ENCODE results near the gene PPP4R3B.

PPP4R3B gene

DNA sequence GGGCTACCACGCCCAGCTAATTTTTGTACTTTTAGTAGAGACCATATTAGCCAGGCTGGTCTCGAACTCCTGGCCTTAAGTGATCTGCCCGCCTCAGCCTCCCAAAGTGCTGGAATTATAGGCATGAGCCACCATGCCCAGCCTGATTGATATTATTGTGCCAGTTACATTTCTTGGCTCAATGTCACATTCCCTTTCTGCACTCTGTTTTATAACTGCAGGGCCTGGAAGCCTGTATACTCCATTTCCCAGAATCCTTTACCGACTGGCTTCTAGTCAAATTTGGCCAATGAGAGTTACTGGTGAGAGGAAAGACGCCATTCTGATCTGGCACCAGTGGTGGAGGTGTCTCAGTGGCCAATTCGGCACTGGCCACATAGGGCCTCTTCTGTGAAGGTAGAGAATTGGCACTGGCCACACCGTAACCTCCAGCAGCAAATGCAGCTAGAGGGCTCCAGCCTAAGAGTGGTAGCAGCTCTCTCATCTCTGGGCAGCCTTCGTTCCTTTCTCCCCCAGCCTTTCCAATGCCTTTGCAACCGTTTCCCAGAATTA, 114.8 kb downstream of the PPP4R3B start:
- DNase-seq, result no peak

DNA sequence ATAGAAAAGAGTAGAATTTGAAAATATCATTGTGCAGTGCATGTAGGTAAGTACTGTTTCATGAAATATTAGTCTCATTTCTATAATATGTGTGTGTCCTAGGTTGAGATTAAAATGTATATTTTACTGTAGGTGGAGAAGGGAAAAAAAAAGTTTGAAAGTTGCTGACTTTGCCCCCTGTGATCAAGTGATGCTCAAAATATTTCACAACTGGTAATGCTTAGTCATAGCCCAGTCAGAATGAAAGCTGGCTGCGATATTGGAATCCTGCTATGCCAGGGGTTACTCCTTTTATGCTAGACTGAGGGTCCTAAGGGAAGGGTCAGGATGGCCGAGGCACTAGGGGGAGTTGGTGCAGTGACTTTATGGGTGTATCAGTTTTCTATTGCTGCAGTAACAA, 117.4 kb downstream of the PPP4R3B start:
- no peak for DNase-seq

DNA sequence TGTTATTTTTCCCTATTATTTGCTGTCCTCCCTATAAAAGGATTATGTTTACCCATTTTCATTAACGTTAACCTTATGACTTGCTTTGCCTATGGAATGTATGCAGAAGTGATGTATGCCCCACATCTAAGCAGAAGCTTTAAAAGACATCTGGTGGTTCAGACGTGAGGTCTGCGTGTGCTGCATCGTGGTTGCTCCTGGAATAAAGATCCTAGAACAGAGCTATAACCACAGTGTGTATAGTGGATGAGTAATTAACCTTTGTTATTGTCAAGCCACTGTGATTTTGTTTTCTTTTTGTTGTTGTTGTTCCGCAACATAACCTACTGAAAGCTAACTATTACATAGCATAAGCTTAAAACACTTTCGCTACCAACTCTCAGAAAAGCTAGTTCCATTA, 118.8 kb downstream of the PPP4R3B start:
- no peak for DNase-seq
